Measurements from ENCODE around the gene TNFRSF8. TPM values are rescaled to one million over a fixed set of nuclear protein-coding genes. Genes with fewer than 3 reads are reported as not detected.

TNFRSF8 gene
- total and polyA plus RNA-seq, 2 donors (not counting 1 experiment from before 2014, with no cell fraction given) = 0.05 TPM; not detected in 1

DNA sequence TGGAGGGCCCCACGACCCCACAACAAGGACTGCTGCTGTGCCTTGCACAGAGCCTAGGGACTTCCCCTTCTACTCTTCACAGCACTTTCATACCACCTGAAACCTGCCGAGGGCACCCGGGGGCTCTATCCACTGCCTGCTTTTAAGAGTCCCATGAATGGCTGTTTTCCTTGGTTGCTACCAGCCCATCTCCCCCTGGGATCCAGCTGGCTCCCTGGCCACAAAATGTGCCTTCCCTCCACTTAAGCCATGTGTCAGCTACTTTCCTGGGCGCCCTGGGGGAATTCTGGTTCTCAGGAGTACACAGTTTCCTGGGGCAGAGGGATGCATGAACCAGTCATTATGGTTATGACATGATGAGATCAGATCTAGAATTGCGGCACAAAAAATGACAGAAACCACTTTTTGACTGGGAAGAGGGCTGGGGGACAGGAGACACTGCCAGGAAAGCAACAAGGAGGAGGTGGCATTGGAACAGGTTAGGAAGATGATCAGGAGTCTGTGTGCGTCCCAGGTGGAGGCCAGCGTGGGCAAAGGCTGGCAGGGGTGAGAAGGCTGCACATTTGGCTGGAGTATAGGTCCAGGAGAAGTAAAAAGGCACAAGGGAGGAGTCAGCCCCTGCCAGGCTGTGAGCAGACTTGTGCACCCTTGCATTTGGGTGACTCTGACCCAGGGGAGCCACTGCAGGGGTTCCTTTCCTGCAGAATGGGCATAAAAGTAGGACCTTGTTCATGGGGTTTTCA is 3.2 kb upstream of the TNFRSF8 start:
- H3K36me3 ChIP-seq (ENCODE audit: control insufficient read depth, insufficient read depth, low read length) = no peaks in the 10 kb centered on the region
- H3K27me3 ChIP-seq (ENCODE audit: control insufficient read depth, insufficient read depth, low read length) = peaks cover 22% of the 10 kb centered on the region
- H3K27ac ChIP-seq (ENCODE audit: insufficient read depth, low read length) = no peak overlapping the region
- peaks cover 2% of the 10 kb centered on the region for H3K4me1 ChIP-seq (ENCODE audit: control insufficient read depth, extremely low read depth, insufficient read depth, low read length)
- H3K4me2 ChIP-seq (ENCODE audit: extremely low read depth, insufficient read depth, low read length) = no peak overlapping the region
- no peak overlapping the region for H3K9ac ChIP-seq (ENCODE audit: insufficient read depth, low read length)
- H4K20me1 ChIP-seq (ENCODE audit: control insufficient read depth, extremely low read depth, insufficient read depth, low read length) = no peaks in the 10 kb centered on the region
- H3K79me2 ChIP-seq (ENCODE audit: control insufficient read depth, insufficient read depth, low read length) = no peaks in the 10 kb centered on the region
- H2AFZ ChIP-seq (ENCODE audit: low read length) = no peak overlapping the region
- no peak overlapping the region for H3K4me3 ChIP-seq (replicated peaks in 1 of 4; ENCODE audit: control extremely low read depth in 1 of 4, insufficient read depth in 1 of 4, low read depth in 3 of 4, low read length in 4 of 4)
- TF ChIP-seq, protein P1, sequence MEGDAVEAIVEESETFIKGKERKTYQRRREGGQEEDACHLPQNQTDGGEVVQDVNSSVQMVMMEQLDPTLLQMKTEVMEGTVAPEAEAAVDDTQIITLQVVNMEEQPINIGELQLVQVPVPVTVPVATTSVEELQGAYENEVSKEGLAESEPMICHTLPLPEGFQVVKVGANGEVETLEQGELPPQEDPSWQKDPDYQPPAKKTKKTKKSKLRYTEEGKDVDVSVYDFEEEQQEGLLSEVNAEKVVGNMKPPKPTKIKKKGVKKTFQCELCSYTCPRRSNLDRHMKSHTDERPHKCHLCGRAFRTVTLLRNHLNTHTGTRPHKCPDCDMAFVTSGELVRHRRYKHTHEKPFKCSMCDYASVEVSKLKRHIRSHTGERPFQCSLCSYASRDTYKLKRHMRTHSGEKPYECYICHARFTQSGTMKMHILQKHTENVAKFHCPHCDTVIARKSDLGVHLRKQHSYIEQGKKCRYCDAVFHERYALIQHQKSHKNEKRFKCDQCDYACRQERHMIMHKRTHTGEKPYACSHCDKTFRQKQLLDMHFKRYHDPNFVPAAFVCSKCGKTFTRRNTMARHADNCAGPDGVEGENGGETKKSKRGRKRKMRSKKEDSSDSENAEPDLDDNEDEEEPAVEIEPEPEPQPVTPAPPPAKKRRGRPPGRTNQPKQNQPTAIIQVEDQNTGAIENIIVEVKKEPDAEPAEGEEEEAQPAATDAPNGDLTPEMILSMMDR (conservative IDR thresholded peaks at IDR 0.05 in 1 of 2, IDR thresholded peaks at IDR 0.05 in 1 of 2; ENCODE audit: low read depth in 1 of 2, low read length in 2 of 2) = no peak
- no peak for TF ChIP-seq EZH2 (IDR thresholded peaks at IDR 0.05; ENCODE audit: low read length, missing control alignments)
- no peak for DNase-seq (ENCODE audit: low read depth in 2 of 2)
- H3K9me3 ChIP-seq (ENCODE audit: control insufficient read depth, insufficient read depth, low read depth, low read length) = no peaks in the 10 kb centered on the region

DNA sequence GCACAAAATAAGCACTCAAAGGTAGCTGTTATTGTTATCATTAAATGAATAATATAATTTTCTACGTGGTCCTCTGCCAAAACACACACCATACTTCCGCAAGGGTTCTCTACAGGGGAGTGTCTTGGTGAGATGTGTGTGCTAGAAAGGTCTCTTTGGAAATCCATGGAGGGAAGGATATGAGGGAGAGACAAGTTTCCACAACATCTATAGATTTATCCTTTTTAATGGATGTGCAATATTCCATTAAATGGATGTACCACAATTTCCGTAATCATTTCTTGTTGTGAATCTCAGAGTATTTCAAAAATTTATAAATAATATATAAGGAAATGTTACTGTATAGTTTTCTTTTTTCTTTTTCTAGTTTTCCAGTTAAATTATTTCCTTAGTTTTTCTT is 2.6 kb upstream of the TNFRSF8 start:
- Histone ChIP-seq H3K27ac (ENCODE audit: insufficient read depth, low read length) (no peak overlapping the region), H3K4me2 (ENCODE audit: extremely low read depth, insufficient read depth, low read length) (no peak overlapping the region), H3K36me3 (ENCODE audit: control insufficient read depth, insufficient read depth, low read length) (no peaks in the 10 kb centered on the region), H3K9me3 (ENCODE audit: control insufficient read depth, insufficient read depth, low read depth, low read length) (no peaks in the 10 kb centered on the region), H3K27me3 (ENCODE audit: control insufficient read depth, insufficient read depth, low read length) (peaks cover 22% of the 10 kb centered on the region), H3K4me1 (ENCODE audit: control insufficient read depth, extremely low read depth, insufficient read depth, low read length) (peaks cover 2% of the 10 kb centered on the region), H2AFZ (ENCODE audit: low read length) (no peak overlapping the region), H3K9ac (ENCODE audit: insufficient read depth, low read length) (no peak overlapping the region), H4K20me1 (ENCODE audit: control insufficient read depth, extremely low read depth, insufficient read depth, low read length) (no peaks in the 10 kb centered on the region), H3K4me3 (replicated peaks in 1 of 4; ENCODE audit: control extremely low read depth in 1 of 4, insufficient read depth in 1 of 4, low read depth in 3 of 4, low read length in 4 of 4) (no peak overlapping the region), H3K79me2 (ENCODE audit: control insufficient read depth, insufficient read depth, low read length) (no peaks in the 10 kb centered on the region)
- TF ChIP-seq EZH2 (IDR thresholded peaks at IDR 0.05; ENCODE audit: low read length, missing control alignments) = no peak
- TF ChIP-seq, protein P1 (conservative IDR thresholded peaks at IDR 0.05 in 1 of 2, IDR thresholded peaks at IDR 0.05 in 1 of 2; ENCODE audit: low read depth in 1 of 2, low read length in 2 of 2) = no peak
- DNase-seq (ENCODE audit: low read depth in 2 of 2) = no peak

DNA sequence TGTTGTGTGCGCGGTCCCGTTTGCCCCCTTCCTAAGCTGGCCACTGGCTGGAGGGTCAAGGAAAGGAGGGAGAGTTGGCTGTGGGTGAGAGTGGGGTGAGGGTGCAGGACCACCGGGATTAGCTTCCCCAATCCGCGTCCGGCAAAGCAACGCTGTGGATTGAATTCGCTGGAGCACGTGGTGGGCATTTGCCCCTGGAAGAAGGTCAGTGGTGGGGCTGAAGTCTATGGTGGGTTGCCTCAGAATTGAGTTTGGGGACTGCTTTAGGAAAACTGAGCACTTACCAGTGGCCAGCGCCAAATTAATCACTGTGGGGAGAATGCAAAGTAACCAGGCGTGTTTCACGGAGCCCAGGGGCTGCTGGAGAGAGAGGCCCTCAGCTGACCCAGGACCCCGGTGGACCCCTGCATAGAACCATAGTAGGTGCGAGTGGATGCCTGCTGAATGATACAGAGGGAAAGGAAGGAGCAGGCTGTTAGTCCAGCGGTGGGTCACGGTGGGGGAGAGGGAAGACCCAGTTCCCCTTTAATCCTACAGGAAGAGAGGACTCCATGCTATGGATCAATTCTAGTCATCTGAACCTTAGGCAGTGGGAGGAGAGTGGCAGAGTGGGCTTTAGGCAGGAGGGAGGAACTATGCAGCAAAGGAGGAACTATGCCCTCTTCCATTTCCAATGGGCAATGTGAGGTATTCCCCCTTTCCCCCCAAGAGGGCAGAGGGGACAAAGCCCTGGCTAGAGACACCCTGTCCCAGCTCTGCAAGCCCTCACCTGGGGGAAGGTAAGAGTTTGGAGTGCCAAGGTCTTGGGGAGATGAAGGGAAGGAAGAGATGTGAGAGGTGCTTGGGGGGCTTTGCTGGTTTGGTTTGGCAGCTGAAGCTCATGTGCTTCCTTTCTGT is 1.2 kb downstream of the TNFRSF8 start:
- TF ChIP-seq, protein P1 (conservative IDR thresholded peaks at IDR 0.05 in 1 of 2, IDR thresholded peaks at IDR 0.05 in 1 of 2; ENCODE audit: low read depth in 1 of 2, low read length in 2 of 2) = no peak
- TF ChIP-seq EZH2 (IDR thresholded peaks at IDR 0.05; ENCODE audit: low read length, missing control alignments) = no peak
- Histone ChIP-seq H3K4me1 (ENCODE audit: control insufficient read depth, extremely low read depth, insufficient read depth, low read length) (peaks cover 10% of the 10 kb centered on the region), H3K36me3 (ENCODE audit: control insufficient read depth, insufficient read depth, low read length) (no peaks in the 10 kb centered on the region), H3K4me3 (replicated peaks in 1 of 4; ENCODE audit: control extremely low read depth in 1 of 4, insufficient read depth in 1 of 4, low read depth in 3 of 4, low read length in 4 of 4) (no peak overlapping the region), H3K27ac (ENCODE audit: insufficient read depth, low read length) (no peak overlapping the region), H3K4me2 (ENCODE audit: extremely low read depth, insufficient read depth, low read length) (no peak overlapping the region), H3K27me3 (ENCODE audit: control insufficient read depth, insufficient read depth, low read length) (peaks cover 22% of the 10 kb centered on the region), H2AFZ (ENCODE audit: low read length) (no peak overlapping the region), H3K79me2 (ENCODE audit: control insufficient read depth, insufficient read depth, low read length) (no peaks in the 10 kb centered on the region), H3K9ac (ENCODE audit: insufficient read depth, low read length) (no peak overlapping the region), H3K9me3 (ENCODE audit: control insufficient read depth, insufficient read depth, low read depth, low read length) (no peaks in the 10 kb centered on the region), H4K20me1 (ENCODE audit: control insufficient read depth, extremely low read depth, insufficient read depth, low read length) (no peaks in the 10 kb centered on the region)
- DNase-seq (ENCODE audit: low read depth in 2 of 2) = no peak
